GM21786 (cell line): Measurements from ENCODE around the gene METTL5.
A peak's percentile ranks its signal among the peaks of the same experiment; 100 is the strongest.
"Not testable (repeated sequence)": the region's sequence is repeated elsewhere in the genome, so short reads cannot be mapped to it uniquely, and the experiment has no call there.

Source experiments
- ATAC-seq: cut with Tn5 transposase; IDR thresholded peaks from one replicate; pipeline ENCODE4 v1.9.1; 2021; ENCODE audit not compliant: unreplicated experiment

The METTL5 gene

GRCh38 chr2:169834401-169834800, 9.7 kb upstream of the METTL5 start:
- no peak for ATAC-seq

GRCh38 chr2:169828141-169828811, 3.6 kb upstream of the METTL5 start:
- ATAC-seq = peak; percentile 25

GRCh38 chr2:169827272-169828140, 2.8 kb upstream of the METTL5 start, which contains the start of gene UBR3:
TSS of gene UBR3 (plus strand) at chr2:169827454. CDS start at chr2:169827508, 54 bp downstream.
- ATAC-seq = peak; percentile 80

GRCh38 chr2:169823996-169824372, 721 bp downstream of the METTL5 start:
- ATAC-seq = no peak

GRCh38 chr2:169822785-169823392, 1.8 kb downstream of the METTL5 start:
- ATAC-seq = no peak

- ATAC-seq = no peak
Measured at GRCh38 chr2:169822036-169822435, 2.7 kb downstream of the METTL5 start.

- ATAC-seq = not testable (repeated sequence)
Measured at GRCh38 chr2:169820101-169820500, 4.6 kb downstream of the METTL5 start.

GRCh38 chr2:169819106-169819505, 5.6 kb downstream of the METTL5 start:
- no peak for ATAC-seq

- ATAC-seq = no peak
Measured at GRCh38 chr2:169818241-169818640, 6.5 kb downstream of the METTL5 start.

GRCh38 chr2:169817369-169817768, 7.3 kb downstream of the METTL5 start:
- not testable (repeated sequence) for ATAC-seq

- not testable (repeated sequence) for ATAC-seq
Measured at GRCh38 chr2:169816961-169817360, 7.7 kb downstream of the METTL5 start.

GRCh38 chr2:169815849-169816248, 8.9 kb downstream of the METTL5 start:
- no peak for ATAC-seq

- no peak for ATAC-seq
Measured at GRCh38 chr2:169808221-169808620, 16.5 kb downstream of the METTL5 start.

- no peak for ATAC-seq
Measured at GRCh38 chr2:169806586-169806985, 18.1 kb downstream of the METTL5 start.

GRCh38 chr2:169803480-169803879, 21.2 kb downstream of the METTL5 start:
- no peak for ATAC-seq

GRCh38 chr2:169798718-169799592, 25.8 kb downstream of the METTL5 start, which contains the start of gene SSB:
TSS of gene SSB (plus strand) at chr2:169798871. CDS start at chr2:169800961, 2,090 bp downstream.
- ATAC-seq = peak; percentile 97

- ATAC-seq = no peak
Measured at GRCh38 chr2:169798397-169798717, 26.3 kb downstream of the METTL5 start.

GRCh38 chr2:169797601-169798000, 27.1 kb downstream of the METTL5 start:
- ATAC-seq = no peak

GRCh38 chr2:169796441-169796840, 28.3 kb downstream of the METTL5 start:
- no peak for ATAC-seq

- ATAC-seq = no peak
Measured at GRCh38 chr2:169795181-169795580, 29.5 kb downstream of the METTL5 start.

GRCh38 chr2:169790581-169790980, 34.1 kb downstream of the METTL5 start:
- no peak for ATAC-seq
